G401.6 (cell line): ENCODE data around the gene SULT1A1.
"Not testable (repeated sequence)": the region's sequence is repeated elsewhere in the genome, so short reads cannot be mapped to it uniquely, and the experiment has no call there.

Source experiments
- FAIRE-seq: peaks from 2 replicates; lab custom pipeline; 2012; peaks lifted over from hg19 to GRCh38; lab: Jason Lieb, UNC

Gene SULT1A1

GRCh38 chr16:28590384-28591340, 19.2 kb downstream of the SULT1A1 start:
- FAIRE-seq: no peak

DNA sequence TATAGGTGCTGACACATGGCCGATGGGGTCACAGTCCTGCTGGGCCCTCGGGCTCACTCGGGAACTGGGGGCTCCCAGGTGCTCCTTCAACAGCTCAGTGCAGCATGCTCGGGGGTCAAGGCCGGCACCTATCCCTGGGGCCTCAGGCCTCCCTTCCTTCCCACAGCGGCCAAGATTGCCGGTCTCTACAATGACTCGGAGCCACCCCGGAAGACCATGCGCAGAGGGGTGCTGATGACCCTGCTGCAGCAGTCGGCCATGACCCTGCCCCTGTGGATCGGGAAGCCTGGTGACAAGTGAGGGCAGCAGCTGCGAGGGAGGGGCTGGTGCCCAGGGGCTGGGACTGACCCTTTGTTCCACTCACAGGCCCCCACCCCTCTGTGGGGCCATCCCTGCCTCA, 19.9 kb downstream of the SULT1A1 start:
- FAIRE-seq: no peak

- no peak for FAIRE-seq
Measured at GRCh38 chr16:28589069-28589468, 20.8 kb downstream of the SULT1A1 start.

DNA sequence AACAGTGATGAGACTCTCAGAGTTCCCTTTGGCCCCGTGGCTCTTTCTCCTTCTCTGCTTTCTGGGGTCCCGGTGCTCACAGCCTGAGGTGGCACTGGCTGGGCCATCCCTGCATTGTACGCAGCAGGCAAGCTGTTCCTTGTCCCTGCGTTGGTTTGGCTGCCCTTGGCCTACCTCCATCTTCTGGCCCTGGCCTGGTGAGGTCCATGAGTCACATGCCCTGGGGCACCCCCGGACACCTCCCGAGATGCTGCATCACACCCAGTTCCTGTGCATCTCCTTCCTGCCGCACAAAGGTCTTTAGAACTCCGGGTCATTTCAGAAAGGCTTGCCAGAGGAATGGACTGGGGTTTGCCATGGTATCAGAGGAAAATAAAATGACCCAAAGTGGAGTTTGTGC, 22.5 kb downstream of the SULT1A1 start:
- FAIRE-seq: no peak

DNA sequence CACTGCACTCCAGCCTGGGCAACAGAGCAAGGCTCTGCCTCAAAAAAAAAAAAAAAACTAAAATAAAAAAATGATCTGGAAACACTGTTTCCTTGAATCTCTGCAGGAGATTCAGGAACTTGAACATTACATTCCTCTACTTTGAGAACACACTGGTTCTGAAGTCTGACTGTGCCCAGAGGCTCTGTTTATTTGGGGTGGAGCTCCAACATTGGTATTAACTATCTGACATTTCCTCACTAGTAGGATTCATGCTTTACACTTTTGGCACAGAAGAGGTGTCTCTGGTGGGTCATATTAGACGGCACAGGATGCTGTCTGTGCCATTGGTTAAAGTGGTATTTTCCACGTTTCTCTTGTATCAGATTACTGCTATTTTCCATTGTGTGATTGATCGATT, 23.4 kb downstream of the SULT1A1 start:
- FAIRE-seq: no peak

DNA sequence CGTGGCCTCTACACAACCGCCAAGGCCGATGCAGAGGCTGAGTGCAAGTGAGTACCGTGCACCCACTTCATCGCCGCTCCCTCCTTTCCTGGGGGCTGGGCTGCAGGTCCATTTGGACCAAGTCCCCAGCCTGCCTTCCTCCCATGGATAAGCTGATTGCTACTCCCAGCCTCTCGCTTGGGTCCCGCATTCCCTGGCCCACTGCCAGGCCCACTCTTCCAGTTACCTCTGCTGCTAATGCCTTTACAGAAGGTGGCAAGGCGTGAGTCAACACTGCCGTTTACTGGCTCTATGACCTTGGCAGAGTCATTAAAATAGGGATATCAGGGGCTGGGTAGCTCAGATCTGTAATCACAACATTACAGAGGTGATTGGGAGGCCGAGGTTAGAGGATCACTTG, 24.2 kb downstream of the SULT1A1 start:
- FAIRE-seq: no peak

DNA sequence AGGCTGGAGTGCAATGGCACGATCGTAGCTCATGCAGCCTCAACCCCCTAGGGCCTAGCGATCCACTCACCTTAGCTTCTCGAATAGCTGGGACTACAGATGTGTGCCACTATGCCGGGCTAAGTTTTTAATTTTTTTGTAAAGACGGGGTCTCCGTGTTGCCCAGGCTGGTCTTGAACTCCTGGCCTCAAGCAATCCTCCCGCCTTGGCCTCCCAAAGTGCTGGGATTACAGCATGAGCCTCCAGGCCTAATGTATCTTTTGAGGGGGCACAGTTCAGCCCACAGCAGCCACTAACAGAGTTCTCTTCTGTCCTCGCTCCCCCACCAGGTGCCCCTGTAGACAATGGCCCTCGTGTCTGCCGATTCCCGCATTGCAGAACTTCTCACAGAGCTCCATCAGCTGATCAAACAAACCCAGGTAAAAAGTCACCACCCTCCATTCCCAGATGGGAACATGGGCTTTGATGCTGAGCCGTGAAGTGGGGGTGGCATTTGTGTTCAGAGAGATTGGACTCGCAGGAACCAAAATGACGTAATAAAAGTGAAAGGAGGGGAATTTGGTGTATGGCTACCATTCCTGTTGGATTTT, 29.0 kb downstream of the SULT1A1 start:
- no peak for FAIRE-seq

DNA sequence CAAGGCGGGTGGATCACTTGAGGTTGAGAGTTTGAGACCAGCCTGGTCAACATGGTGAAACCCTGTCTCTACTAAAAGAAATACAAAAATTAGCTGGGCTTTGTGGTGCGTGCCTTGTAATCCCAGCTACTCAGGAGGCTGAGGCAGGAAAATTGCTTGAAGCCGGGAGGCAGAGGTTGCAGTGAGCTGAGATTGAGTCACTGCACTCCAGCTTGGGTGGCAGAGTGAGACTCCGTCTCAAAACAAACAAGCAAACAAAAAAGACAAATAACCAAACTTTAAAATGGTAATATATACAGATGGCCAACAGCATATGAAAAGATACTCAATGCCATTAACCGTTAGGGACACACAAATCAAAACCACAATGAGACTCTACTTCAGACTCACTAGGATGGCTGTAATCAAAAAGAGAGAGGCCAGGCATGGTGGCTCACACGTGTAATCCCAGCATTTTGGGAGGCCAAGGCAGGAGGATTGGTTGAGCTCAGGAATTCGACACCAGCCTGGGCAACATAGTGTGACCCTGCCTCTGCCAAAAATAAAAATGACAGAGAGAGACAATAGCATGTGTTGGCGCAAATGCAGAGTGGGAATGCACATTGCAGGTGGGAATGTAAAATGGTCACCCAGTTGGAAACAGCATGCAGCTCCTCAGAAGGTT, 34.3 kb downstream of the SULT1A1 start:
- no peak for FAIRE-seq

- no peak for FAIRE-seq
Measured at GRCh38 chr16:28574925-28575324, 34.9 kb downstream of the SULT1A1 start.

GRCh38 chr16:28573738-28574718, 35.8 kb downstream of the SULT1A1 start:
- no peak for FAIRE-seq

GRCh38 chr16:28572696-28573510, 36.9 kb downstream of the SULT1A1 start:
- FAIRE-seq: no peak

DNA sequence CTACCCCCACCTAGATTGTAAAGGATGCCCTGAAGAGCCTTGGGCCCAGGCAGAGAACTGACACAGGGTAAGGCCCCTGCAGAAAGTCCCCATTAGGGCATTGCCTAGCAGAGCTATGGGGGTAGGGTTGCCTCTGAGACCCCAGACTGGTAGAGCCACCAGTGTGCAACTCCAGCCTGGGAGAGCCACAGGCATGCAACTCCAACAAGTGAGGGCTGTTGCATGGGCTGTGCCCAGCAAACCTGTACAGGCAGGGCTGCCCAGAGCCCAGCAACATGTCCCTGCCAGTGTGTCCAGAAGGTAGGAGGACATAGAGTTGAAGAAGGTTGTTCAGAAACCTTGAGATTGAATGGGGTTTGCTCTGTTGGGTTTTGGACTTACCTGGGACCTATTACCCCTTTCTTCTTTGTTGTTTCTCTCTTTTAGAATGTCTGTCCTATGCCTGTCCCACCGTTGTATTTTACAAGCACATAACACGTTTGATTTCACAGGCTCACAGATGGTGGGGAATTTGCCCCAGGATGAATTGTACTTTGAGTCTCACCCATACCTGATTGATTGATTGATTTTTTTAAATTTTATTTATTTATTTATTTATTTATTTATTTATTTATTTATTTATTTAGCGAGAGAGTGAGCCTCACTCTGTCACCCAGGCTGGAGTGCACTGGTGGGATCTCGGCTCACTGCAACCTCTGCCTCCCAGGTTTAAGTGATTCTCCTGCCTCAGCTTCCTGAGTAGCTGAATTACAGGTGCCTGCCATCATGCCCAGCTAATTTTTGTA, 39.7 kb downstream of the SULT1A1 start:
- FAIRE-seq: no peak

GRCh38 chr16:28569021-28569420, 40.8 kb downstream of the SULT1A1 start:
- no peak for FAIRE-seq

- FAIRE-seq: no peak
Measured at GRCh38 chr16:28567292-28567691, 42.6 kb downstream of the SULT1A1 start.

GRCh38 chr16:28566233-28566925, 43.5 kb downstream of the SULT1A1 start:
- not testable (repeated sequence) for FAIRE-seq

DNA sequence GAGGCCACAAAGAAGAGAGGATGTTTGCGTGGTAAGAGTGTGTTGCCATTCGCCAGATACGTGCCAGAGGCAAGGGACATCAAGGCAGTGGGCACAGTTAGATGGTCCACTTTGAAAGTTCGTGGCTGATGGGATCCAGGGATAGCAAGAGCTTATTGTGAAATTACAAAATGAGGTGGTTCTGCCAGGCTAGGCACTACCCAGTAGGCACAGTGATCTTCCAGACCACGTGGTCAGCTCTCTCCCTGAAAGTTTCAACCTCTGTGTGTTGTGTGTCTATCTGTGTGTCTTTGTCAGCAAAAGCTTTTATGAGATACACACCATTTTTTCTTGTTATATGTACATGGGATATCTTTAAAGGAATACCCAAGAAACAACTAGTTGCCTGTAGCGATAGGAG, 46.6 kb downstream of the SULT1A1 start:
- FAIRE-seq: no peak

GRCh38 chr16:28562199-28562598, 47.6 kb downstream of the SULT1A1 start:
- FAIRE-seq: no peak

DNA sequence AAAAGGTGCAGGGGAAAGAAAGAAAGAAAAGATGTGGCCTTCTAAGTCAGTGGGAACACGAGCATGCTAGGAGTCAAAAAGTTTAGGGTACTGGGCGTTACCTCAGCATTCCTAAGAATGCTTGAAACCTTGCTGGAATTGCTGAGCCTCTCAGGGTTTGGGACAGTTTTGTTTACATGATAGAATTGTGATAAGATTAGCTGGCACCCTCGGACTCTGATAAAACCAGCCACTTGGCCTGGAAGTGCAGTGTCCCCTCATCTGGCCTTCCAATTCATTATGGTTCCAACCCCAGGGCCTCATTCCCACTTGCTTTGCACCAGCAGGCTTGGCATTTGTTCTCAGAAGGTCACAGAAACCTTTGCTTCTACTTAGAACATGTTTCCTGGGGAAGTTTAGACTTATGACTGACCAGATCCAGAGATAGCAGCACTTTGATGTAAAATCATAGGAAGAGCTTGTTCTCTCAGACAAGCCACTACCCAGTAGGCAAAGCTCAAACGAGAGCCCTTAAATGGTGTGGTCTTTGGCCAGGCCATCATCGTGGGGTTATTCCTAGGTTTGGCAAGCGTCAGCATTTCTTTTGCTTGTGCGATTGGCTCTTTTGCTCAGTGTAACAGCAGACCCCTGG, 48.2 kb downstream of the SULT1A1 start:
- no peak for FAIRE-seq

DNA sequence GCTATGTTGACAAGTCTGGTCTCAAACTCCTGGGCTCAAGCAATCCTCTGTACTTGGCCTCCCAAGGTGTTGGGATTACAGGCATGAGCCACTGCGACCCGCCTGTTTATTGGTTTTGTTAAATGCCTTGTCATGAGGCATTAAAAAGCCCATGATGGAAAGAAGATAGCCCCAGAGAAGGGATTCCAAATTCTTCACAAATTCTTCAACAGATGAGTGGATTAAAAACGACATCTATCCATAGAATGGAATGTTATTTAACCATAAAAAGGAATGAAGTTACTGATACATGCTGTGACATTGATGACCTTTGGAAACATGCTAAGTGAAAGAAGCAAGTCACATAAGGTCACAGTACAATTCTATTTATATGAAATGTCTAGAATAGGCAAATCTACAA, 51.4 kb downstream of the SULT1A1 start:
- no peak for FAIRE-seq
